GM19397 (cell line): ENCODE data around the gene ANXA9.

ENCODE experiments used
- ATAC-seq: cut with Tn5 transposase; IDR thresholded peaks from one replicate; pipeline ENCODE4 v1.9.1; 2021; ENCODE audit warnings: mild to moderate bottlenecking, moderate library complexity; ENCODE audit not compliant: unreplicated experiment

Gene ANXA9

DNA sequence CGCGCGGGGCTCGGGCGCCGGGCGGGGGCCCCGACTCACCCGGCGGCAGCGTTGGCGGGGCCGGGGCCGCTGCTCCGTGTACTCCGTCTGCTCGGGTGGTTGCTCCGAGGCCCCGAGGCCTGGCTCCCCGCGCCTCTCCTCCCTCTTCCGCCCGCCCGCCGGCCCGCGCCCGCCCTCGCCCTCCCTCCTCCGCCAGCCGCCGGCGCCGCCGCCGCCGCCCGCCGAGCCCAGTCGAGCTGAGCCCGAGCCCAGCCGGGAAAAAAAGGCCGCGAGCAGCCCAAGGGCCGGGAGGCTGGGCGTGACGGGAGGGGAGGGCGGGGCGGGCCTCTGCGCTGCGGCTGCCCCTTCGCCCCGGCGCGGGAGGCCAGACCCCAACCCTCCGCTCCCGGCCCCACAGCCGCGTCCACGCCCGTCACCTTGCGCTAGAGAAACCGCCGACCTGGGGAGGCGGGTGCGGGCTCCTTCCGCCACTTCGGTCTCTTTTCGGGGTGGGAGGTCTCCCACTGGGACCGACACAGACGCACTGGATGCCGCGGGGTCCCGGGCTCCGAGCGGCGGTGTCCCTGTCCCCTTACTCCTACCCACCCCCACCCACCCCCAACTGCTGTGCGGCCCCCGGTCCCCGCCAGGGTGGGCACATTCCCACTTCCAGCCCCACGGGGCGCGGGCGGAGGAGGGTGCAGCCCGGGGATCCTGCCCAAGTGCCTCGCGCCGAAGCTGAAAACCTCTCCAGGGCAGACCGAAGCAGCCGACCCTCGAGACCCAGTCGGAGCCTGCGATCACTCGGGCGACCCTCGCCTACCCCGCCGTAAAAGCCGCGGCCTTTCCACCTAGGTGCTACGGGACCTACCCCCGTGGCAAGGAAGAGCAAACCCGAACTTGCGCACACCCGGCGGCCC lies 7.3 kb upstream of the ANXA9 start, which contains the start of gene CERS2:
CERS2 (minus strand) TSS at position 256 of the 899 bp plus-strand sequence. CDS start 5,745 bp downstream, outside the sequence.
- peak; percentile 57 for ATAC-seq

DNA sequence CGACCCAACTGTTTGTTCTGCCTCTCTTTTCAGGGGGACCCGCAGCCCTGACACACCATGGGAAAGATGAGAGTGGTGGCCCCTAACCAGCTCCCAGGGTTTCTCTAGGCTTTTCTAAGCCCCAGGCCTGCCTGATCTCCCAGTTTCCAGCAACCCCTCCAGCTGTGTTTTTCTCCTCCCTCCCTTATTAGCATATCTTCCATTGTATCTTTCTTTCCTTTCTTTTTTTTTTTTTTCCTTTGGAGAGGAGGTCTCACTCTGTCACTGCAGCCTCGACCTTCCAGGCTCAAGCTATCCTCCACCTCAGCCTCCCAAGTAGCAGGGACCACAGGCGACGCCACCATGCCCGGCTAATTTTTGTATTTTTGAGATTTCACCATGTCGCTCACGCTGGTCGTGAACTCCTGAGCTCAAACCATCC lies 5.7 kb upstream of the ANXA9 start:
- ATAC-seq, result no peak

DNA sequence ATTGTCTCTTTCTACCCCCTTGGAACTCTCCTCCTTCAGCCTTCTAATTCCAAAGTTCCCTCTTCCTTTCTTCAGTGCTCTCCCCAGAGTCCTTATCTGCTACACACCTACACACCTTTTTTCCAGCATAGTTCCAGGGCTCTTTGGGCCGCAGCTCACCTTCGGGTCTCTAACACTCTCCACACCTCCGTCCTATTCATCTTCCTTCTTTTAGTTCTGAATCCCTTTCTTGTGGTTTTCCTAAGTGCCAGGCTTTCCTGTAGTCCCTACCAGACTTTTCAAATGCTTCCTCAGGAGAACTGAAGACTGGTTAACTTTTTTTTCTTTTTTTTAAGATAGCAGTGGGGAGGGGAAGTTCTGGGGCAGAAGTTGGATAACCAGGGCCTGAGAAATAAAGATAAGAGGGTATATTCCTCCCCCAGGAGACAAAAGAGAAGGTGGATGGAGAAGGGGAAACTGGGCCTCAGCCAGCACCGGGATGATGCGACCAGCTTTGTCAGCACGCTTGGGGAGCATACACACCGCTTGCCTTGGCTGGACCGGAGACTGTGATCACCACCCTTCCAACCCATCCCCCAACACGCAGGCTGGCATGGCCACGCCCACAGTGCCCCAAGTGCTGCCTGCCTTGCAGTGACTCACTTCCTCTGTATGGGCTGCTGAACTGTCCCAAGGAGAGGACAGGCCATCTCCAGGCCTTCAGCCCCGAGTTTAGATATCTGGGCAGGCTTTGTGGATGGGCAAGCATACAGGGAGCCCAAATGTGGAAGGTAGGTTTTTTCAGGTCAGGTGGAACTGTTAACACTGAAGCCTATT lies 5.0 kb upstream of the ANXA9 start:
- no peak for ATAC-seq

DNA sequence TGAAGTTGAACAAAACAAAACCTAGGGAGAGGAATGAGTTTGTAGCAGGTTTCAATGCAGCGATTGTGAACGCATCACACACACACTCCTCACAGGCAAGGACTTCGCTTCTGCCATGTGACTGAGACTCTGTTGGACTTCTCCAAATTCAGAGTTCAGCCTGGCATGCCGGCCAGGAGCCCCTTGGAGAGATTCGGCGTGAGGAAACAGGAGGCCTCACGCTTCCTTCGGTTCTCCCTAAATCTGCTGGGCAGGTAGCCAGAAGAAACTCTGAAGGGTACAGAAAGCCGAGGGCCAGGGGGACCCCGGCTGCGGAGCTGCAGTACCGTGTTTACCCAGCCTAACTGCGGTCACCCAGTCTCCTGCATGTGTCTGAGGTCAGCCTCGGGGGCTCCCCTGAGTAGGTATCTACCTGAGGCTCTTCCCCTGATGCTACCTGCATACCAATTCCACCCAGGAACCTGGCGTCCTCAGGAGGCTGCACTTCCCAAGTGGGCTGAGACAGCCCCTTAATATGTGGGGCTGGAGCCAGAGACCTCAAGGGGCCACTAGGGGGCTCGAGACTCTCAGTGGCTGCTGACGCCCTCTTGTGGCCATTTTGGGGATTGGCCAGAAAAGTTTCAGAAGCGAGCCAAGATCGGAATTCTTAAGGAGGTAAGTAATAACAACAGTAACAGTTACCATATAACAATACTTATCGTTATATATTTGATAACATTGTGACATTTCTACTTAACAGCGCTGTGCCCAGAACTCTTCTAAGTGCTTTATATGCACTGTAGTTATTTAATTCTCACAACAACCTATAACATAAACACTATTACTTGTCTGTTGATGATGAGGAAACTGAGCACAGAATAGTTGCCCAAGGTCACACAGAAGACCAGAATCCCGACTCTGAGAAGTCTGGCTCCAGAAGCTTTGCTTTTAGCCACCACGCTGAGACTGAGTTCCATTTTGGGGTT lies 2.7 kb upstream of the ANXA9 start:
- ATAC-seq, result no peak

DNA sequence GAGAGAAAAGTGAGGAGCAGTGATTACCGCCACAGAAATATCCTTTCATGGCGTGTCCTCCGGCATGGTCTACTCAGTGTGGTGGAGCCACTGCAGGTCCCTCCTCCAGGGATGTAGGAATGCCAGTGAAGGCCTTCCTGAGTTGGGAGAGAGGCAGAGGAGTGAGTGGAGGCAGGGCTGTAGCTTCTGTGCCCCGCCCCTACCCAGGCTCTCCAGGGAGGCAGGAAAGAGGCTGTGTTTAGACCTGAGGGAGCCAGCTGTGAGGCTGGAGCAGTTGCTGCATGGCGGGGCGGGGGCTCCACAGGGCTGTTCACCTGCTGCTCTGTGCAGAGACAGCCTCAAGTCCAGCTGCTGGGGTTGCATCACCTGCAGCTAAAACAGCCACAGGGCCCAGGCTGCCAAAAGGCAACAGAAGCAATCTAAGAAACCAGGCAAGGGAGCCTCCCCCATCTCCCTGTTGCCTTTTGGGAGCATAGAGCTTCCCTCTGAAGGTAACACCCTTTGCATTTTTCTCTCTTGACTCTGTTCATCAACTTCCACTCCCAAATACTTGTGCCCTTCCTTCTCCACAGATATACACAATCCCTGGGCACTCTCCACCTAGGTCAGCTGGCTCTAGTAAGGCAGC lies 801 bp upstream of the ANXA9 start:
- no peak for ATAC-seq

DNA sequence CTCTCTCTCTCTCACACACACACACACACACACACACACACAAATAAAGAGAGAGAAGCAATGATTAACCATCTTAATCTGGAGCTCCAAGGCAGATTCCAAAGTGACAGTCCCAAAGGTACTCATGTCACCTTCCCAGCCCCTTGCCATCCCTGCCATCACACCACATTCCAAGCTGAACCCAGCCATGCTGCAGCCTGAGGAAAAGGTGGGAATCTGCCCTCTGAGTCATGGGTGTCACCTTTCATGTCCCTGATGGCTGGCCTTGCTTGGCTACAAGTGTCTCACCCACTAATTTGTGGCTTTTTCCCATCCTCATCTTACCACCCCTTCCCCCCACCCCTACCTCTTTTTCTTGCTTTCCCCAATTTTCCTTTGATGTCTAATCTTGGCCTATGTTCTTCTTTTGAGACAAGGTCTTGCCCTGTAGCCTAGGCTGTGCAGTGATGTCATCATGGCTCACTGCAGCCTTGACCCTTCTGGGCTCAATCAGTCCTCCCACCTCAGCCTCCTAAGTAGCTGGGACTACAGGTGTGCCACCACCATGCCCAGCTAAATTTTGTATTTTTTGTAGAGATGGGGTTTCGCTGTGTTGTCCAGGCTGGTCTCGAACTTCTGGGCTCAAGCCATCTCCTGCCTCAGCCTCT lies 3.2 kb downstream of the ANXA9 start:
- ATAC-seq, result no peak

DNA sequence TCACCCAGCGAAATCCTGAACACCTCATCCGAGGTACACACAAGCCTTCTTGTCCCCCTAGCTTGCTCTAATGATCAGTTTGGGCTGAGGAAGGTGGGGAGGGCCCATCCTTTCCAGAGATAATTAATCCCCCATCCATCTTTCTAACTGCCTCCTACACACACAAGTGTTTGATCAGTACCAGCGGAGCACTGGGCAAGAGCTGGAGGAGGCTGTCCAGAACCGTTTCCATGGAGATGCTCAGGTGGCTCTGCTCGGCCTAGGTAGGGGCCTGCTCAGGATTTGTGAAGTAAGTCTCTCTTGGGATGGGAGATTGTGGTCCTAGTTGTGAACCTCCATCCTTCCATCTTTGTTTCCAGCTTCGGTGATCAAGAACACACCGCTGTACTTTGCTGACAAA lies 5.8 kb downstream of the ANXA9 start:
- ATAC-seq, result no peak

DNA sequence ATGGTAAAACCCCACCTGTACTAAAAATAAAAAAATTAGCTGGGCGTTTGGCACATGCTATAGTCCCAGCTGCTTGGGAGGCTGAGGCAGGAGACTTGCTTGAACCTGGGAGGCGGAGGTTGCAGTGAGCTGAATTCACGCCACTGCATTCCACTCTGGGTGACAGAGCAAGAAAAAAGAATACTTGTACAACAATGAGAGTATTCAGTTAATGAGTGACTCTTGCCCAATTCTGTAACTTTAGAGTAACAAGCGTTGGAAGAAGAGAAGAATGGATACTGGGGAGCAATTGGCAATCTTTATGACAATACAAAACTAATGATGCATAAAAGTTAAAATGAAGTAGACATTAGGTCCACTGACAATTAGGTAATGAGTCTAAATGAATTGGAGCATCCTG lies 10.5 kb downstream of the ANXA9 start:
- ATAC-seq, result no peak

DNA sequence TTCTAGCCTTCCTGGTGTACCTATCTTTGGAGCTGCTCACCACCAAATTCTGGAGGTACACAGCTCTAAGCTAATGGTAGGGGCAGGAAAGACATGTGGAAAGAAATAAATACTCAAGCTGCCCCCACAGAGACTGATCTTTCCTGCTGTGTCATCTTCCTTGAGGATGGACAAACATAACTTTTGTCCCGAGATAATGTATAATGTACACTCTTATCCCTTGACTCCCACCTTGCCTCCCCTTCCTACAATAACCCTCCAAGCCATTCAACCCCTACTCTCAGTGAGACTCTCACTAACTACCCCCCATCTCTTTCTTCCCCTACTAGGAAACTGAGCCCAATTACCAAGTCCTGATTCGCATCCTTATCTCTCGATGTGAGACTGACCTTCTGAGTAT lies 12.2 kb downstream of the ANXA9 start:
- ATAC-seq, result no peak

DNA sequence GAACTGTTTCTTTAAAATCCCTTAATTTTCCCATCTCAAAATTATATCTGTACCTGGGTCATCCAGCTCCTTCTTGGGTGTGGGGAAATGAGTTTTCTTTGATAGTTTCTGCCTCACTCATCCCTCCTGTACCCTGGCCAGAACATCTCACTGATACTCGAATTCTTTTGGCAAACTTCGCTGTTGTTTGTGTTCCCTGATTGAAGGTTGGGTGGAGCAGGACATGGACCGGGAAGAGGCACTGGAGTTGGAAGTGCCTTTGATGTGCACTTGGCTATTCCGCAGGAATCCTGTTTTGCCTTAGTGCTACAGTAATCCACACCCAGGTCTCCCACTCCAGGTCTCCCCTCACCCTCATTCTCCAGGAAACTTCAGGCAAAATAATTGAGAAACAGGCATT lies 13.4 kb downstream of the ANXA9 start:
- ATAC-seq, result no peak

DNA sequence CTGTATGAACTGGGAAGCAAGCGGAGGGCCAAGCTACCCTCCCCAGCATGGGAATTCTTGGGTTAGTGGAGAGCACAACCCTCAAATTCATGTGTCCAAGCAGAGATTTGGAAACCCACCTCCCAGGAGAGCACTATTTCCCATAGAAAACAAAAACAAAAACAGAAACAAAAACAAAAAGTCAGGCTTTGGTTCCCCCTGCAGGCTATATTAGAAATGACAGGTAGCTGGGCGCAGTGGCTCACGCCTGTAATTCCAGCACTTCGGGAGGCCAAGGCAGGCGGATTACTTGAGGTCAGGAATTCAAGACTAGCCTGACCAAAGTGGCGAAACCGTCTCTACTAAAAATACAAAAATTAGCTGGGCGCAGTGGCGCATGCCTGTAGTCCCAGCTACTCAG lies 13.8 kb downstream of the ANXA9 start:
- ATAC-seq, result no peak

DNA sequence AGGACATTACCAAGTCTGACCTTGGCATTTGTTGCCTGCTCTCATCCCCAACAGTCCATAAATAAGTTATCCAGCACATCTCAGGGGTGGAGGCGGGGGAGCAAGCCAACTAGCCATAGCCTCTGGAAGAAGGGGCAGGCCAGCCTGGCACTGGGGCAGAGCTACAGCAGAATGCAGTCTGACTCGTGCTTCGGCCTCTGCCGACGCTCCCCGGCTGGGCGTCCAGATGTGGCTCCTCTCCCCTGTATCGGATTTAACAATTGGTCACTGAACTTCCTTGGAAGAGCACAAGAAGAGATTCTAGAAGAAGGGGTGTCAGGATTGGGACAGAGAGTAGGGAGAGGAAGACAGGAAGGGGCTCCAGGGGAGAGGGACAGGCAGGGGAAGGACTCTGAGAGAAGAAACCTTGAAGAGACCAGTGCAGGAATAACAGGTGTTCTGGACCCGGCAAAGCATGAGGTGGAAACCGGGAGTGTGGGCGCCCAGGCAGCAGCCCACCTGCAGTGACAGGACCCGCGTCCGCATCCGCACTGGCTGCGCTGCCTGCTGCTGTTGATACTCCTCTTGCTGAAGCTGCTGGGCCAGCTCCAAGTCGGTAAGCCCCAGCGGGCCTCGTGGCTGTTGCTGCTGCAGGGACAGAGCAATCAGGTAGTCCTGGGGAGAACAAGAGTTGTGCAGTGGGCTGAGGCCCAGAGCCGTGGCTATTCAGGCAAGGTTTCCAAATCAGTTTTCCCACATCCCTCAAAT lies 15.2 kb downstream of the ANXA9 start:
- ATAC-seq, result no peak

DNA sequence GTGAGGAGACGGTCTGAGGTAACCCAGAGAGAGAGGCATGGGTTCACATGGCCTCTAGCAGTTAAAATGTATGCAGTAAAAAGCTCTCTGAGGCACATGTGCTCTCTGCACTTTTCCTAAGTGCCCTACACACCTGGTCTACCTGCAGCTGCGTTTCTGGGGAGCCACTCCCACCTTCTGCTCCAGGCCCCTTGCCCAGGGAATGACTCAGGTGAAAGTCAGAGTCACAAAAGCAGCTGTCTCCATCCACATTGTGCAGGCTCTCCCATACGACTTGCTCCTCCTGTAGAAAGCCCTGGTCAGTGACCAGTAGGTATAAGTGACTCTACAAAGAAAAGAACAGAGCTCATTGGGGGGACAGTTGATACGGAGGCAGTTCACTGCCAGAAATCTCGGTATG lies 15.9 kb downstream of the ANXA9 start:
- ATAC-seq, result no peak

DNA sequence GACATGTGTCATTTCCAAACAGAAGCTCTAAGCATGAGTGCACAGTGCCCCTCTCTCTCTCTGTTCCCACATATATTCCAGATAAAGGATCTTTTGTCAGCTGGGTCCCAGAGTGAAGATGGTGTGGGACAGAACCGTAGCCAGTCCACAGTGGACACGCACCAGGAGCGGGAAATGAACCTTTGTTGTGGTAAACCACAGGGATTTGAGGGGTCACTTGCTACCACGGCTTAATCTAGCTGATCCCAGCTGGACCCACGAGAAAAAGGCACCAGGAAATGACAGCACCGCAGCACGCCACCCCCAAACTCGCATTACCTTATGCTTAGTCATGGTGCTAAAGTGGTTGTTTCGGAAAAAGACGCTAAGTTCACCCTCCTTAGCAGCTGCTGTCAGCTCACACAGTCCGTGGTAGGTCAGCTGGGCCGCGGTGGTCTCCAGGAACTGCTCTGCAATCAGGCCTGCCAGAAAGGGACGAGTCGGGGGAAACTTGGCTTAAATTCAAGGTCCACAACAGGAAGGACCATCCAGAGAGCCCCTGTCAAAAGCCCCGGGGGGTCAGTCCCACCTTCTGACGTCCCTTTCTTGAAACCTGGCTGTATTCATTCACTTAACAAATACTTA lies 17.1 kb downstream of the ANXA9 start:
- ATAC-seq, result no peak

DNA sequence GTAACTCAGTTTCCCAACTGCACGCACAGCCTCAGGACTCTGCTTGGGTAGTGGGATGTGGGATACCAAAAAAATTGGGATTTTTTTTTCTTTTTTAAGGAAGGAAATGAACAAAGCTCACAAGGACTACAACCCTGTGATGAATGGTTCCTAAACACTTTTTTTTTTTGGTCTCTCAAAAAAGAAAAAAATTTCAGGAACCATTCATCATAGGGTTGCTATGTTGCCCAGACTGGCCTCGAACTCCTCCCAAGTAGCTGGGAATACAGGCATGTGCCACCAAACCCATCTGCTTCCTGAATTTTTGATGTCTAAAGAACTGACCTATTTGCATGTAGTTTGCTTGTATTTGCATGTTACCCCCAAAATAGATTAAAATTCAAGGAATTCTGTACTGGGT lies 17.8 kb downstream of the ANXA9 start:
- no peak for ATAC-seq

DNA sequence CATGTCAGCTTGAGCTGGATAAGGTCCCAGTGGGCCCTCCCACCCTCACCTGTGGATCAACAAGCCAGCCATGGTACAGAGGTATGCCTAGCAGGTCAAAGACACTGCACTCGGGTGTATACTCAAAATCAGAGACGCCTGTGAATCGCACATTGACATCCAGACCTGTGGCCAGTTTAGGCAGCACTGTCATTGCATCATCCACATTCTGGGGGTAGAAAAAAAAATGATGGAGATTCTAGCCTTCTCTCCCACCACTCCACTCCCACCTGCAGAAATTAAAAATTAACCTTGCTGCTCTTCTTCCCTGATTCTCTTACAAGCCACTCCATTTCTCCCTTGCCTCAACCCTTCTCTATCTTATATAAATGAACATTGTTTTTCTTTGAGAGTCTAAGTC lies 18.3 kb downstream of the ANXA9 start:
- no peak for ATAC-seq

DNA sequence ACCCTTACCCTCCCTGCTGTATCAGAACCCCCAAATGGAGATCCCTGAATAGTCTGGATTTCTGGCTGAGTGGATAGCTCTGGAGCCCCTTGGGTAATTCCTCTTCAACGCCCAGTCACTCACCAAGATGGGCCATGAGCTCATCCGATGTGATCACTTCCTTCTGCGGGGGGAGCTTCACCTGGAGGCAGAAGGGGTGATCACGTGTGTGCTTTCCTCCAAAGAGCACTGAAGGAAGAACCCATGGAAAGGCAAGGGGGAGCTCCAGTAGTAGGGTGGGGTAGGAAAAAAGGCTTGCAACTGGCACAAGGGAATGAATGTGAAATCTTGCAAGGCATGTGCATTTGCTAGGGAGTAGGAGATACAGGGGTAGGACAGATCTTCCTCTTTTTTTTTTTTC lies 19.5 kb downstream of the ANXA9 start:
- ATAC-seq, result no peak

DNA sequence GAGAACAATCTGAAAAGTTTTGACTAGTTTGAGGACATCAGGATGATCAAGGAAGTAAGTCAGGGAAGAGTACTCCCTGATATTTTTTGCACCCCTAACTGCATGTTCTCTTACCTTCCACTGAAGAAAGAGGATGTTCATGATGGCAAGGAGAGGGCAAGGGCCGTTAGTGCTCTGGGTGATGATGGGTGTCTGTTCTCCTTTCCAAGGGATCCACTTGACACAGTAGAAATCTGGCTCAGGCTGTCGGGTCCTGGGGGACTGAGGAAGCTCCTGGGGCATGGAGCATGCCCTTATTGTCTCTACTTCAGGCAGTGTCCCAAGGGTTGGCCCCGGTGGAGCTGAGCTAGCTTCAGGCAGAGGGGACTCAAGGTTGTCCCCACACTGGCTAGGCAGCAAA lies 20.0 kb downstream of the ANXA9 start:
- no peak for ATAC-seq

DNA sequence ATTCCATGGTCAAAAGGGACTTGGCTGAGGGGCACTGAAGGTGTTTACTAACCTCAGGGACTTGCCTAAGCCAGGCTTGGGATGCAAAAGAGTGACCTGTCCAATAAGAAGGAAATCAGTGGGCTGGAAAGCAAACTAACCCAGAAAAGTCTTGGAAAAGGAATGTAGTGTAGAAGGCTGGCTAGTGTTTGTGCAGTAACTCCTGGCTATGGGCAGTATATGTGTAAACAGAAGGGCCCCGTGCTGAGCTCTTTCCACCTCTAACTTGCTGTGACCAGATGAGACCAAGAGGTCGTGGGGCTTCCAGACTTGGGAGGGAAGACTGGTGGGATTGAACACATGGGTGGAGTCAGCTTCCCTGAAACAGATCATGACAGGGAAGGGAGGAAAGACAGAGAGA lies 20.5 kb downstream of the ANXA9 start:
- no peak for ATAC-seq
